ENCODE measurements around the gene DISC1.
A peak's percentile ranks its signal among the peaks of the same experiment; 100 is the strongest.

The DISC1 gene

DNA sequence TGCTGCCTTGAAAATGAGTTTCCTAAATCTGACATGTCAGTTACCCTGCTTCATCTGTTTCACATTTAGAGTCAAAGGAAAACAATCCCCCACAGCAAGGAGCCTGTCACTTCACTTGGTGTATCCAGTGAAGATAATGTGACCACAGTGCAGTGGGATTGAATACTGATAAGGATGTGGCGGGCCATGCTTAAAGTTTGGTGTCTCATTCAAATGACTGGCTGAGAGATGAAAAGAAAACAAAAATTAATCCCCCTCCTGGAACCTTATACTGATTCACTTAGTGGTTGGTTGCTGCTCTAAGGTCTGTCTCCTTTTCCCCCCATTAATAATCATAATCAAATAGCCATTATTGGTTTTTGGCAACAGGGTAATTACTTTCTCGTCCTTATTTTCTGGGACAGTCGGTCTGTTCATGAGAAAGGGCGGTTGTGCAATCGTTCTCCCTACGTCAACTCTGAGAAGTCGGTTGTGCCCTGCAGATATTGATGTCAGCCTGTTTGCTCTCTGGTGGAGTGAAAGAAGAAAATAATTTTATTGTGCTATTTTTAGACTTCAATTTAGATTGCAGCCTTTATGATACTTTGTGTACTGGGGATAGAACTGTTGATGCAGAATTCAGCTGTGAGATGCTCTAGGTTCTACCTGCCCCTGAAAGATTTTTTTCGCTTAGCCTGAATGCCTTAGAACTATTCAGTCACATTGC lies 360.2 kb downstream of the DISC1 start:
- no peak for DNase-seq (ENCODE audit: low read depth, low spot score)

DNA sequence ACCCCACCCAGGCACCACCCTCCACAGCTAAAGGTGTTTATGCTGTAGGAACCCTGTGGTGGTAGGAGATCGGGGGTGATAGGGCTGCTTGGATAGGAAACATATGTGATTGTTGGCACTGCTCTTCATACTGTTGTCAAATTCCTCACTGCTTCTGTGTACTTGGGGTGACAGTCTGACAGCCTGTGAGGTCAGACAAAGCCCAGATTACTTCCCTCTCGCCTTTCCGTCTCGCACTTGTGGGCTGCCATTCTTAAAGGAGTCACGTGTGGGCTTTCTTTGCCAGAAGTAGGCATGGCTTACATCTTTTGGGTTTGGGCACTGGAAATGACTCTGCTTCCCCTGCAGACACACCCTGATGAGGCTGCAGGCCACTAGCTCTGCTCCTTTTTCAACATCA lies 363.8 kb downstream of the DISC1 start:
- no peak for DNase-seq (ENCODE audit: low read depth, low spot score)

DNA sequence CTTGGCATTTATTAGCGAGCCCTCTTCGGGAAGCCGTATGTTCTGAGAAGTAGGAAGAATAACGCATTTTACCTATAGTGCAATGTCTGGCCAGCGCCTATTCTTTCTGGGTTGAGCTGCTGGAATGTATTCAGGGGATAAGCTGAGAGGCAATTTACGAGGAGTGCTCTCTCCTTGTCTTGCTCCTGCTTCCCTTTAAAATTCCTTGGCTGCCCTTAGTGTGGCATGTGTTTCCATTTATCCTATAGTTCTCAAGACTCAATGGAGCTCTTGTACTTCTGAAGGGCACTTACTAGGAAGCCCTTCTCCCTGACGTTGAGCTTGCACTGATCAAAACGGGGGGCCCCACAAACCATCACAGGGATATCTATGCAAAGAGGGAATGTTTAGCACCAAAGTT lies 364.6 kb downstream of the DISC1 start:
- no peak for DNase-seq (ENCODE audit: low read depth, low spot score)

DNA sequence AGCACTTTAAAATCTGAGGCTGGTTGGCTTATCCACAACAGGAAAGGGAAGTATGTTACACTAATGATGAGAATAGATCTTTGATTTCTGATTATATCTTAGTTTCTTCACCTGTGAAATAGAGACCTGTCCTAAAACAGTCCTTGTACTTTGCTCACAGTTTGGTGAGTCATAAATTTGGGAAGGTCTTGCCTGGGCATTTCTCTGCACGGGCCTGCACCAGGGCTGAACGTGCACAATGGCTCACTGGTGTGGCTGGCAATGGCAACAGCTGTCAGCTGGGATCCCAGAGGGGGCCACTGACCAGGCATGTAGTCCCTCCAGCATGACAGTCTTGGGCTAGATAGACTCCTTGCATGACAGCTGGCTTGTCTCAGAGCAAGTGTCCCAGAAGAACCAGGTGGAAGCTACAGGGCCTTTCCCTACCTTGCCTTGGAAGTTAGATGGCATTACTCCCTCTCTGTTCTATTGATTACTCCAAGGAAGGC lies 367.4 kb downstream of the DISC1 start:
- no peak for DNase-seq (ENCODE audit: low read depth, low spot score)

DNA sequence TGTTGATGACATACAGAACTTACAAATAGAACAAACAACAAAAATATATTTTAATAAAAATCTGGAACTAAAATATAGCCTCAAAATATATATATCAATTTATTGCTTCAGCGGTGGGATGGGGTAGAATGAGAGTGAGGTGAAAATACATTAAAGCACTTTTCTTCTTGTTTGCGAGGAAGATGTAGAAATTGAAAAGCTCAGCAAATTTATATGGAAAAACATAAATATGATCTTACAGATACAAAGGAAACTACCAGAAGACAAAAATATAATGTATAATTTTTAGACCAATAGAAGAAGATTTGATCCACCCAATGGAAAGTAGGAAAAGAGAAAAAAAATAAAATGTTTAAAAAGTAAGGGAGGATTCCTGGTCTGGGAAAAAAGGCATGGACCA lies 372.2 kb downstream of the DISC1 start:
- DNase-seq (ENCODE audit: low read depth, low spot score), result no peak

DNA sequence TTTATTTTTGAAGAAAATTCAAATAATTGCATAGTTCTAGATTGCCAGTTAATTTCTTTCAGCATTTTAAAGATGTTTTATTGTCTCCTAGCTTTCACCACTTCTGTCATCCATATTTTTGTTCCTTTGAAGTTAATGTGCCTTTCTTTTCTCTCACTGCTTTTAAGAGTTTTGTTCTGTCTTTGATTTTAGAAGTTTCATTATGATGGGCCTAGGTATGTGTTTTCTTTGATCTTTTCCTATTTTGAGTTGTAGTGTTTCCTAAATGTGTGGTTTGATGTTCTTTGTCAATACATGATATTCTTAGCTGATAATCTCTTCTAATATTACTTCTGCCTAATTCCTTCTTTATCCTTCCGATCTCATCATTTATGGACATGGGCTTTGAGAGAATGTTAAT lies 378.7 kb downstream of the DISC1 start:
- DNase-seq (ENCODE audit: low read depth, low spot score), result no peak

DNA sequence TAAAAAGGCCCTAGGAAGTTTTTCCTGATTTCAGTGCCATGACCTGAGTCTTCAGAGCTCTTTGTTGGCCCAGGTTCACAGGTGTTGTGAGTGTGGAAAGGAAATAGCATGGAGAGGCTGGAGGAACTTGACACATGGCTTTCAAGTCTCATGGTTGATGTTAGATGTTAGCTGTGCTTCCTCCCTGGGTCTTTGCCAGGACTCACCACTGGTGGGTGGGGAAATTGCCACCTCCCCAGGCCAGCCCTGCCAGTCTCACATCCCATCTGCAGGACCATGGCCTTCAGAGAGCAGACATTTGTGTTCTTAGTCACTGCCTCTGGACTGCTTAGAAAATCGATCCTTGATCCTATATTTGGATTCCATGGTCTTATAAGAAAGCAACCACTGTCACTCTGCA lies 383.2 kb downstream of the DISC1 start:
- DNase-seq (ENCODE audit: low read depth, low spot score), result no peak

DNA sequence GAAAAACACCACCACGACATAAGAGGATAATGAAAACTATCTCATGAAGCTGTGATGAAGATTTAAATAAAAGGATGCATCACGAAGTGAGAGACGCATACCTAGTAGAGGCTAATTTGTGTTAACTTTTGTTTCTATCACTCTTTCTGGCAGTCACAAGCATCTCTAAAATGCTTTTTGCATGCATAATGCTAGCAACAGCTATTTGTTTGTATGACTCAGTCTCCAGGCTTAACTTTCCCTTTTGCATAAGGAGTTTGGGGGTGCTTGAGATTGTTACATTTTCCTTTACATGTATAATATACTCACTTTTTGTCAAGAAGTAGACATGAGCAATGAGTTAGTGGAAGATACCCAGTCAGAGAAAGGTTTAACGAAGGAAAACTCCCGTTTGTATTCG lies 385.4 kb downstream of the DISC1 start:
- DNase-seq (ENCODE audit: low read depth, low spot score), result no peak

DNA sequence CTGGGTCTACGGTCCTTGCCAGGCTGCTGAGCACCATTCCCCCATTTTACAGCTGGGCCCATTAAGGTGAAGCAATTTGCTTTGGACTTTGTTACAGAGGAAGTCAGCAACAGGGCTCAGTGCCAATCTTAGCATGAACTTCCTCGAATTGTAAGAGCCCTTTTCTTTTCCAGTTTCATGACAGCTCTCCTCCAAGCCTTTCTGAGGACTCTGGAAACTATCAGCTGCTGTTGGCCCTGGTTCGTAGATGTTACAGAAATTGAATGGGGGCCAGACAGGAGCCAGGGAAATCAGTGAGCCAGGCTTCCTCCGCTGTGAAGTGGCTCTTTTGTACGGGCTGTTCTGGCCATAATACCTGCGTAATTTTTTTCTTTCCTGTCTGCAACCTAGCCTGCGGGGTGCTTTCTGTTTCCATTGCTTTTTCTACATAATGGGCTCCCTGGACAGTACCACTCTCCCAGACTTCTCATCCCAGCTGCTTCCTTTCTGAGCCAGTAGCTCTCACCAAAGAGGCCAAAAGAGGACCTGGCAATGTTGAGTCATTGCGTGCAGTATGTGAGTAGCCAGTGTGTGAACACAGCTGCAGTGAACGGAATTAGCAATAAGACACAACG lies 386.3 kb downstream of the DISC1 start:
- no peak for DNase-seq (ENCODE audit: low read depth, low spot score)

DNA sequence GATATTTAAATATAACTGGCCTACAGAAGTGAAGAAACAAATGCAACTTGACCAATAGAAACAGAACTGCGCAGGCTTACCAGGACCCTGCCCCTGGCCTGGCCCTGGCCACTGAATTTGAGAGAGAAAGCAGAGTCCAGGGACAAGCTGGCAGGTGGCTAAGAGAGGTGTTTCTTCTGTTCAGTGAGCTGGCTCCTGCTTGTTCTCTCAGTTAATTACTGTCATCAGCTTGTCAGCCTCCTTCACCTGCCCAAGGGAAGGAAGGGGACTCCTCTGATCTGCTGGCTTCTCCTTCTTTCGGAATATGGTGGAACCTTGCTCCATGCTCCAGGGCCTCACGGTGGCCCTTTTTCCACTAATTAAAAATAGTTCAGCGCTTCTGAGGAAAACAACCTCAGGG lies 388.4 kb downstream of the DISC1 start:
- peak; percentile 76 for DNase-seq (ENCODE audit: low read depth, low spot score)

DNA sequence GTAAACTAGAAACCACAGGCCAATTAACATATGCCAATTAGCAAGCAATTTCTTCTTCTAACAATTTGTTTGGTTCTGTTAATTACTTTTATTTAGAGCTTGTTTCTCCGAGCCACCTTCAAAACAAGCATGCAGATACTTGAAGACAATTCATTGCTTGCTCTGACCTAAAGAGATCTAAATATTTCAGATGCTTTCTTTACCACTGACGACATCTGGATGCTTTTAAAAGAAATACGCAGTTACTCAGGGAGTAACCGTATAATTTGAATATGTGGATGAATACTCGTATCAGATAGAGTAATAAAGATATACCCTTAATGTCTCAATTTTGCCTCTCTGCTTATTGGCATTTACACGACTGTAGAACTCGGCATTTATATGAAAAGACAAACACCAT lies 390.0 kb downstream of the DISC1 start:
- DNase-seq (ENCODE audit: low read depth, low spot score), result no peak

DNA sequence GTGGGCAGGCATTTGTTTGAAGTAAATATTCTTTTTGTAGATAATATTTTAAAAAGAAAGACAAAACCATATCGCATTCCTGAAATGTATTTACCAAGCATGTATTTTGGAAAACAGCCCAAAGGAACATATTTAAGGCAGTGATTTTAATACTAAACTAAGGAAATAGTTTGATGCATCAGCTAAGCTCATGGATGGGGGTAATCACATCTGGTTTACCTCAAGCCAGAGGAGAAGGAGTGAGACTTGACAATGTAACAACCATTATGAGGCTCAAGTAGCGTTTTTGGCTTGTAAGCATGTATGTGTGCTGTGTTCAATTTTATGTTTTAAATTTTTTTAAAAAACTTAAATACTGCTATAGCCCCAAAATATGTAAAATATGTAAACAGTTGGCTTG lies 390.5 kb downstream of the DISC1 start:
- no peak for DNase-seq (ENCODE audit: low read depth, low spot score)

DNA sequence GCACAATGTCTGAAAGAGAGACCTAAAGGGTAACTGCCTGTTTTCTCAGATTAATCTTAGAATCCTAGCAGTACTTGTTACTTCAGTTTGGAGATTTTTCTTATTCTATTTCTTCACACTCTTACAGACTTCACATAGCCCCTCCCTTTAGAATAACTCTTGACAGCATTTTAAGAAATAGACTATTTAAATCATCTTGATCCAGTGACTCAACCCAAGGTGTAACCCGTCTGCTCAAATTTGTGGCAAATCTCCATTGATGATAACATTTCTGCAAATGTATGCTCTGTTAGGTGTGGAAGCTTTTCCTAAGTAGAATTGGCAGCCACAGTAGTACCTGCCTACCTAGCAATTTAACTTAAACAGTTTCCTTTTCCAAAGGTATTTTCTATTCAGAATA lies 391.2 kb downstream of the DISC1 start:
- DNase-seq (ENCODE audit: low read depth, low spot score), result no peak

DNA sequence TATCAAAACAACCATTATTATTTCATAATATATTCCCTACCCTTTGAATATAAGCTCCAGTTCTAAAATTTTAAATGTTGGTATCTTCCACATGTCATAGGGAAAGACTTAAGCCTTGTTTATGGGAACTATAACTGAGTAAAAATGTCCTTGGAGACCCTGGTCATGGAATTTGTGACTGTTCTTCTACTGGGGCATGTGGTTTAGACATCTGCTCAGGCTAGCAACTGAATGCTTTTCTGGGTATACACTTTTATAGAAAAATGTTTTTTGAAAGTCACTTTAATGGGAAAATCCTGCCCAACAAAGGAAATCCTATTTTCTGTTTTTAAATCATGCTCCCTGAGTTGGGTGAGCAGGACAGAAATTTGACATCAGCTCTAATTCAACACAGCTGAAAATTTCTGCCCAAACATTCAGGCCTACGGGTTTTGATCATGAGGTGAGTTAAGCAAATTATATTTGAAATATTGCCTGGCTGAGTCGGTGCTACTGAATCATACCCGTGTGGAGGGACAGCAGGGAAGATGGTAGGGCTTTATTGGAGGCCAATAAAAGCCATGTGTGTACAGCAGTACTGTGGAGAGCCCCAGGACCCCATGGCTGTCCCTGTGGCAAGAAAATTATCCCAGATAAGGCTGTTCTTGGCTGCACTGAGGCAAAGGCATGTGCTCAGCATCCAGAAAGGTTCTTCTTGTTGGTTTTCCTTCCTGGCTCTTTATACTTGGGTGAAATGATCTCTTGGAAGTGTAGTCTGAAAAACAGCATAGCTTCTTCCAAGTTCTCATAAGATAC lies 391.8 kb downstream of the DISC1 start:
- no peak for DNase-seq (ENCODE audit: low read depth, low spot score)

DNA sequence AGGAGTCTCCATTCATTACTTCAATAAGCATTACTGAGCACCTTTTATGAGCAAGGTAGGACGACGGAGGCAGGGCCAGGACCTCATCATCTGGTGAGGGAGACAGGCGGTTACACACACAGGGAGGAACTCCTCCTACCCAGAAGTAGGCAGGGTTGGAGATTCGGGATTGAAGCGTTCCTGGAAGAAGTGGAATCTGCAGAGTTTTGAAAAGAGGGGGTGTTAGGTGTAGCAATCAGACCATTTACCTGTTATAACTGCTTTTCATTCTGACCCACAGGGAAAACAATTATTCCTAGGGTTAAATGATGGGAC lies 392.4 kb downstream of the DISC1 start:
- DNase-seq (ENCODE audit: low read depth, low spot score), result no peak

DNA sequence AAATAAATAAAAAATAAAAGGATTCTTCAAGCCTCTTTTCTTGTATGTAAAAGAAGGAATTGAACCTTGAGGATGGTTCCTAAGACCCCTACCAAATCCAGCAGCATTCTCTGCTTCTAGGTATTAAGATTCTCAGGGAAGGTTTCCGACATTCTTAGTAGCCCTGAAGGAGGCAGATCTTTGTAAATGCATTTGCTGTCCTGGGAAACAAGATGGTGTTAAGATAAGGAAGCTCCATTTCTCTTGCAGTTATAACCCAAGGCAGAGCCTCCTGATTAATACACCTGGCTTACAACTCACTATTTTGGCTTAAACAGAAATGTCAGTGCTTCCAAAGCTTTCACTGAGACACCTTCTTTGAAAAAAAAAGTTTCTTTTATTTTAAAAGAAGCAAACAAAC lies 393.8 kb downstream of the DISC1 start:
- no peak for DNase-seq (ENCODE audit: low read depth, low spot score)

DNA sequence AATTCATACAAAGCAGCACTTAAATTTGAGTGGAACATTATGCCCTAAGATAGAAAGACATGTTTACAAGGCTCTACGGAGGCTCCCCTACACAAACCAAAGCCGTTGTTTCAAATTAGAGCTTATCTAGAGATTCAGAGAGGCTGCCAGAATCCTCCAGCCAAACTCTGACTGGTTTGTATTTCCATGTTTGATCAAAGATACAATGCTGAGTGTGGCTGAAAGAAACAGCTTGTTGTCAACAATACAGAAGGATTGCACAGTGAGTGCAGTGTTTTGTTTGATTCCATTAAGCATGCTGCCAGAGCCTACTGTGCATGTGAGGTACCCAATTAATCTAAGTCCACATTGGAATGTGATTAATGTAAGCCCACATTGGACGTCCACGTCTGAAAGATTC lies 402.7 kb downstream of the DISC1 start:
- no peak for DNase-seq (ENCODE audit: low read depth, low spot score)

DNA sequence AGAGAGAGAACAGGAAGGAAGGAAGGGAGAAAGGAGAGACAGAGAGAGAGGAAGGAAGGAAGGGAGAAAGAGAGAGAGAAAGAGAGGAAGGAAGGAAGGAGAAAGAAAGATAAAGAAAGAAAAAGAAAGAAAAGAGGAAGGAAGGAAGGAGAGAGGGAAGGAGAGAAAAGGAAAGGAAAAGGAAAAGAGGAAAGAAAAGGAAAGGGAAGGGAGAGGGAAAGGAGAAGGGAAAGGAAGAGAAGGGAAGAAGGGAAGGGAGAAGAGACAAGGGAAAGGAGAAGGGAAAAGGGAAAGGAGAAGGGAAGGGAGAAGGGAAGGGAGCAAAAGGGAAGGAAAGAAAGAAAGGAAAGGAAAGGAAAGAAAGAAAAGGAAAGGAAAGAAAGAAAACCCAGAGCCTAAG lies 404.6 kb downstream of the DISC1 start:
- no peak for DNase-seq (ENCODE audit: low read depth, low spot score)

DNA sequence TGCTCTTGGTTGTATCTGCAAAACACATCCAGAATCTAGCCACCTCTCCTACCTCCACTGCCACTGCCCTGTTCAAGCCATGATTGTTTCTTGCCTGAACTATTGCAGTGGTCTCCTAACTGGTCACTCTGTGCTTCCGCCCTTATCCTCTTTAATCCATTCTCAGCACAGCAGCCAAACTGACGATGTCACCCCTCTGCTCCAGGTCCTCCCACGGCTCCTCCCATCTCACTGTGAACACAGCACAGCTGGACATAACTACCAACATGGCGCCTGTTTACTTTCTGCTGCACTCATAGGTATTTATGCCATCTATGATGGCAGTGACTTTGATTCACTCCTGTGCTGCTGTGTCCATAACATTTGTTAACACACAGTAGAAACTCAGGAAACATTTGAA lies 406.7 kb downstream of the DISC1 start:
- no peak for DNase-seq (ENCODE audit: low read depth, low spot score)

DNA sequence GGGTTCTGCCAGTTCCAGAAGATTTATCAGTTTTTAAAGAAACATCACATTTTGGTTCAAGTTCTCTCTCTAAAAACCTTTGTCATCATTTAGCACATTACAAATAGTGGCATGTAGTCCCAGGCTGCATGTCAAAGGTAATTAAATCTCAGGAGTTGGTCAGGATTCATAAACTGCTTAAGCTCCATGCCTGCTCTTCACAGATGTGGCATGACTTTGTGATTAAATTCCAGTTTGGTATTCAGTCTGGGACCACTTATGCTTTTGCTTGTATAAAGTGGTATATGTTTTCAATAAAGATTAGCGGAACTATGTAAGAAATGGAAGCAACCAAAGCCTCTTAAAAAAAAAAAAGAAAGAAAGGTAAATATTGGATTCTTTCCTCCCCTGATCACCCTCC lies 408.0 kb downstream of the DISC1 start:
- DNase-seq (ENCODE audit: low read depth, low spot score), result no peak

DNA sequence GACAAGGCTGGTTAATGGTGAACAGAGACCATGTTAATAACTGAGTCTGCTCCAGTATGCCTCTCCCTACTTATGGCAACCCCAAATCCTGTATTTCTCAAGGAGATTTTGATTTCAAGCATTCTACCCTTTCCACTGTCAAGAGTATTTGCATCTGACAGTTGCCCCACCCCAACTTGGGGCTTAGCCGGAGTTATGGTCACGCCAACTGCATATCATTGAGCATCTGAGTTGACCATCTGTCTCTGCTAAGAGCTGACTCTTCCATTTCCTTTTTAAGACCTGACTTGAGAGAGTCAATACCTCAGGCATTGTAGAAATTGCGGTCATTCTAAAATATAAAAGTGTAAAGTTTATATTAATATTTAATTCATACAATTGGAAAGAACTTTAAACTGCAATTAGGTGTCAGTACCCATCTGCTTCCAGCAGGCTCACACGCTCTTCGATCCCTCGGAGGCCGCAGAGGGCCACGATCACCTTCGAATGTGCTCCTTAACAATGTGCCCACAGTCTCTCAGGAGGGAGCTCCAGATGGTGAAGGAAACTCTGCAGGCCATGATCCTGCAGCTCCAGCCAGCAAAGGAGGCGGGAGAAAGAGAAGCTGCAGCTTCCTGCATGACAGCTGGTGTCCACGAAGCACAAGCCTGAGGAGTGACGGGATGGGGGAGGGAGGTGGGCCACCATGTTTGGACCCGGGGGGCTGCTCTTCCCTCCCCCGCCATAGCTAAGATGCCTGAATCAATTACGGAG lies 409.8 kb downstream of the DISC1 start:
- no peak for DNase-seq (ENCODE audit: low read depth, low spot score)

DNA sequence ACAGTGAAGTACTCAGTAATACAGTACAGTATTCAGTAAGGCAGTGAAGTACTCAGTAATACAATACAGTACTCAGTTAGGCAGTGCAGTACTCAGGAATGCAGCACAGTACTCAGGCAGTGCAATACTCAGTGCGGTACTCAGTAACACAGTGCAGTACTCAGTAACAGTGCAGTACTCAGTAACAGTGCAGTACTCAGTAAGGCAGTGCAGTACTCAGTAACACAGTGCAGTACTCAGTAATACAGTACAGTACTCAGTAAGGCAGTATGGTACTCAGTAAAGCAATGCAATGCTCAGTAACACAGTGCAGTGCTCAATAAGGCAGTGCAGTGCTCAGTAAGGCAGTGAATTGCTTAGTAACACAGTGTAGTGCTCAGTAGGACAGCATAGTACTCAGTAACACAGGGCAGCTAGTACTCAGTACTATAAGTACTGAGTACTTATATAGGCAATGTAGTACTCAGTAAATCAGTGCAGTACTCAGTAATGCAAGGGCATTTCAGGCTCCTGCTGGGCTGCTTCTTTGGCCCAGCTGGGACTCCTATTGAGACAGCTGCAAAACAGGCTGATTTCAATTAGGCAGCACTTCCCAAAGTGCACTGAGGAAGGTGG lies 411.3 kb downstream of the DISC1 start:
- DNase-seq (ENCODE audit: low read depth, low spot score), result no peak

All from ELF-1 (cell line).